ENCODE results near the gene CCL23. TPM values are rescaled to one million over a fixed set of nuclear protein-coding genes. Genes with fewer than 3 reads are reported as not detected.

The CCL23 gene
- polyA plus RNA-seq, 1 donor (not counting 4 experiments of a cell fraction or from before 2014, with no cell fraction given): not detected

GRCh38 chr17:36036235-36036634 is 18.5 kb upstream of the CCL23 start:
- Histone ChIP-seq H2AFZ (ENCODE audit: control insufficient read depth, low read length) (no peak overlapping the region), H3K36me3 (ENCODE audit: control insufficient read depth in 2 of 2, extremely low read depth in 1 of 2, insufficient read depth in 2 of 2, low read length in 2 of 2) (no peaks in the 10 kb centered on the region), H3K27me3 (ENCODE audit: control insufficient read depth, extremely low read depth, insufficient read depth, low read length) (no peaks in the 10 kb centered on the region), H3K9ac (ENCODE audit: control insufficient read depth, extremely low read depth, insufficient read depth, low read length) (no peak overlapping the region), H4K20me1 (ENCODE audit: control insufficient read depth, extremely low read depth, insufficient read depth, low read length) (no peaks in the 10 kb centered on the region), H3K79me2 (ENCODE audit: control insufficient read depth, insufficient read depth, low read length) (no peaks in the 10 kb centered on the region), H3K4me3 (ENCODE audit: control insufficient read depth in 2 of 3, extremely low read depth in 1 of 3, insufficient read depth in 2 of 3, low read depth in 1 of 3, low read length in 3 of 3) (no peak overlapping the region), H3K4me2 (ENCODE audit: control insufficient read depth, extremely low read depth, insufficient read depth, low read depth, low read length) (no peak overlapping the region), H3K9me1 (ENCODE audit: control insufficient read depth, extremely low read depth, insufficient read depth, low read length) (no peaks in the 10 kb centered on the region), H3K27ac (ENCODE audit: control insufficient read depth, insufficient read depth, low read length) (no peak overlapping the region), H3K9me3 (ENCODE audit: control insufficient read depth, low read depth, low read length) (no peaks in the 10 kb centered on the region), H3K4me1 (ENCODE audit: control insufficient read depth, extremely low read depth, insufficient read depth, low read length) (no peaks in the 10 kb centered on the region)
- DNase-seq (ENCODE audit: low read depth, low spot score) (no peak), FAIRE-seq (no peak)
- TF ChIP-seq EZH2 (IDR thresholded peaks at IDR 0.05; ENCODE audit: low read length): no peak
- dilution Hi-C loops (cut with MboI; ENCODE audit: extremely low pct_ligation_motif_present, low sequenced_read_pairs): no loop called here

- Histone ChIP-seq H3K4me2 (ENCODE audit: control insufficient read depth, extremely low read depth, insufficient read depth, low read depth, low read length) (no peak overlapping the region), H3K9ac (ENCODE audit: control insufficient read depth, extremely low read depth, insufficient read depth, low read length) (no peak overlapping the region), H3K9me3 (ENCODE audit: control insufficient read depth, low read depth, low read length) (no peaks in the 10 kb centered on the region), H3K79me2 (ENCODE audit: control insufficient read depth, insufficient read depth, low read length) (no peaks in the 10 kb centered on the region), H2AFZ (ENCODE audit: control insufficient read depth, low read length) (no peak overlapping the region), H3K27ac (ENCODE audit: control insufficient read depth, insufficient read depth, low read length) (no peak overlapping the region), H3K4me3 (ENCODE audit: control insufficient read depth in 2 of 3, extremely low read depth in 1 of 3, insufficient read depth in 2 of 3, low read depth in 1 of 3, low read length in 3 of 3) (no peak overlapping the region), H3K9me1 (ENCODE audit: control insufficient read depth, extremely low read depth, insufficient read depth, low read length) (no peaks in the 10 kb centered on the region), H3K4me1 (ENCODE audit: control insufficient read depth, extremely low read depth, insufficient read depth, low read length) (peaks cover 10% of the 10 kb centered on the region), H3K36me3 (ENCODE audit: control insufficient read depth in 2 of 2, extremely low read depth in 1 of 2, insufficient read depth in 2 of 2, low read length in 2 of 2) (no peaks in the 10 kb centered on the region), H4K20me1 (ENCODE audit: control insufficient read depth, extremely low read depth, insufficient read depth, low read length) (no peaks in the 10 kb centered on the region), H3K27me3 (ENCODE audit: control insufficient read depth, extremely low read depth, insufficient read depth, low read length) (no peaks in the 10 kb centered on the region)
- FAIRE-seq (no peak), DNase-seq (ENCODE audit: low read depth, low spot score) (no peak)
- TF ChIP-seq CTCF (optimal IDR thresholded peaks at IDR 0.05 in 1 of 3, IDR thresholded peaks at IDR 0.05 in 1 of 3, conservative IDR thresholded peaks at IDR 0.05 in 1 of 3; ENCODE audit: extremely low read depth in 1 of 3, insufficient read depth in 2 of 3, low read length in 3 of 3): no peak
- TF ChIP-seq EZH2 (IDR thresholded peaks at IDR 0.05; ENCODE audit: low read length): no peak
- dilution Hi-C loops (cut with MboI; ENCODE audit: extremely low pct_ligation_motif_present, low sequenced_read_pairs): no loop called here
Observed at GRCh38 chr17:36034127-36034526, 16.4 kb upstream of the CCL23 start.

GRCh38 chr17:36030956-36031355 is 13.2 kb upstream of the CCL23 start:
- dilution Hi-C loops (cut with MboI; ENCODE audit: extremely low pct_ligation_motif_present, low sequenced_read_pairs): no loop called here

More at GRCh38 chr17:36030956-36031355, 13.2 kb upstream of the CCL23 start:
- H3K9me1 ChIP-seq (ENCODE audit: control insufficient read depth, extremely low read depth, insufficient read depth, low read length): no peaks in the 10 kb centered on the region
- FAIRE-seq (no peak), DNase-seq (ENCODE audit: low read depth, low spot score) (no peak)
- H3K27me3 ChIP-seq (ENCODE audit: control insufficient read depth, extremely low read depth, insufficient read depth, low read length): no peaks in the 10 kb centered on the region
- no peak overlapping the region for H3K4me2 ChIP-seq (ENCODE audit: control insufficient read depth, extremely low read depth, insufficient read depth, low read depth, low read length)
- H3K4me1 ChIP-seq (ENCODE audit: control insufficient read depth, extremely low read depth, insufficient read depth, low read length): peaks cover 10% of the 10 kb centered on the region
- no peaks in the 10 kb centered on the region for H3K9me3 ChIP-seq (ENCODE audit: control insufficient read depth, low read depth, low read length)
- no peak overlapping the region for H3K9ac ChIP-seq (ENCODE audit: control insufficient read depth, extremely low read depth, insufficient read depth, low read length)
- TF ChIP-seq CTCF (optimal IDR thresholded peaks at IDR 0.05 in 1 of 3, IDR thresholded peaks at IDR 0.05 in 1 of 3, conservative IDR thresholded peaks at IDR 0.05 in 1 of 3; ENCODE audit: extremely low read depth in 1 of 3, insufficient read depth in 2 of 3, low read length in 3 of 3): no peak
- TF ChIP-seq EZH2 (IDR thresholded peaks at IDR 0.05; ENCODE audit: low read length): no peak
- no peaks in the 10 kb centered on the region for H3K79me2 ChIP-seq (ENCODE audit: control insufficient read depth, insufficient read depth, low read length)
- H3K27ac ChIP-seq (ENCODE audit: control insufficient read depth, insufficient read depth, low read length): no peak overlapping the region
- no peak overlapping the region for H3K4me3 ChIP-seq (ENCODE audit: control insufficient read depth in 2 of 3, extremely low read depth in 1 of 3, insufficient read depth in 2 of 3, low read depth in 1 of 3, low read length in 3 of 3)
- H4K20me1 ChIP-seq (ENCODE audit: control insufficient read depth, extremely low read depth, insufficient read depth, low read length): no peaks in the 10 kb centered on the region
- no peak overlapping the region for H2AFZ ChIP-seq (ENCODE audit: control insufficient read depth, low read length)
- H3K36me3 ChIP-seq (ENCODE audit: control insufficient read depth in 2 of 2, extremely low read depth in 1 of 2, insufficient read depth in 2 of 2, low read length in 2 of 2): no peaks in the 10 kb centered on the region
